Upper lobe of left lung (tissue), 4 donors: ENCODE results near the gene TCEAL9.

ENCODE experiments used
- POLR2A ChIP-seq, 4 donors: fragments of 450-650 bp; IDR thresholded peaks; one replicate each; pipeline ENCODE4 v1.5.1; 2016 to 2017; ENCODE audit warnings: antibody characterized with exemption in 4 of 4, mild to moderate bottlenecking in 2 of 4
- TF ChIP-seq, protein P1 (sequence below), 6 experiments: fragments of 450-650 bp in 4 of 6; fragments of 200-600 bp in 2 of 6; sonication (generic) in 2 of 6; IDR thresholded peaks; one replicate each; pipeline ENCODE4 v1.5.1; 2016 to 2019; ENCODE audit warnings: antibody characterized with exemption in 6 of 6

DNA sequence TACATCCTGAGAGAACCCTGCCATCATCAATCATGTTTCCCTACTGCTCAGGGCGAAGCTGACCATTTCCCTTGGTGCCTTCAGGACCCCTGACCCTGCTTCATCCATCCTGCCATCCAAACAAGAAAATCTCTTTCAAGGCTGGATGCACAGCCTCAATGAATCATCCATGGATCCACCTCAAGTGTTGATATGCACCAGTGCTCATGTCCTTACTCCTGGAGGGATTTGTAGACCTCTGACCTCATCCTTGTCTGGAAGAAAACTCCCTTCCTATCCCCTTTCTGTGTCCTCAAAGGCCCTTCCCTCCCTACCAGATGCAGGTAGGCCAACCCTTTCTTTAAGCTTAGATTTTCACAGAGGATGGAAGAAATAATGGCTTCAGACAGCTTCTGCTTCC, 44.6 kb downstream of the TCEAL9 start:
- TF ChIP-seq, protein P1, sequence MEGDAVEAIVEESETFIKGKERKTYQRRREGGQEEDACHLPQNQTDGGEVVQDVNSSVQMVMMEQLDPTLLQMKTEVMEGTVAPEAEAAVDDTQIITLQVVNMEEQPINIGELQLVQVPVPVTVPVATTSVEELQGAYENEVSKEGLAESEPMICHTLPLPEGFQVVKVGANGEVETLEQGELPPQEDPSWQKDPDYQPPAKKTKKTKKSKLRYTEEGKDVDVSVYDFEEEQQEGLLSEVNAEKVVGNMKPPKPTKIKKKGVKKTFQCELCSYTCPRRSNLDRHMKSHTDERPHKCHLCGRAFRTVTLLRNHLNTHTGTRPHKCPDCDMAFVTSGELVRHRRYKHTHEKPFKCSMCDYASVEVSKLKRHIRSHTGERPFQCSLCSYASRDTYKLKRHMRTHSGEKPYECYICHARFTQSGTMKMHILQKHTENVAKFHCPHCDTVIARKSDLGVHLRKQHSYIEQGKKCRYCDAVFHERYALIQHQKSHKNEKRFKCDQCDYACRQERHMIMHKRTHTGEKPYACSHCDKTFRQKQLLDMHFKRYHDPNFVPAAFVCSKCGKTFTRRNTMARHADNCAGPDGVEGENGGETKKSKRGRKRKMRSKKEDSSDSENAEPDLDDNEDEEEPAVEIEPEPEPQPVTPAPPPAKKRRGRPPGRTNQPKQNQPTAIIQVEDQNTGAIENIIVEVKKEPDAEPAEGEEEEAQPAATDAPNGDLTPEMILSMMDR (IDR thresholded peaks at IDR 0.05), result no peak
- no peak for TF ChIP-seq POLR2A (IDR thresholded peaks at IDR 0.05)
